ENCODE results near the gene SMIM41.

The SMIM41 gene

GRCh38 chr12:52147367-52147963 is 68.0 kb downstream of the SMIM41 start:
- DNase-seq (ENCODE audit: low read depth): peak; percentile 96

- no peak for DNase-seq (ENCODE audit: low read depth)
These were observed 68.5 kb downstream of the SMIM41 start for GRCh38 chr12:52147964-52148463.

GRCh38 chr12:52148464-52149181 is 69.1 kb downstream of the SMIM41 start:
- DNase-seq (ENCODE audit: low read depth): no peak

- DNase-seq (ENCODE audit: low read depth): no peak
These were observed 69.7 kb downstream of the SMIM41 start for GRCh38 chr12:52149182-52149641.

- no peak for DNase-seq (ENCODE audit: low read depth)
These were observed 70.2 kb downstream of the SMIM41 start for GRCh38 chr12:52149651-52150241.

- DNase-seq (ENCODE audit: low read depth): no peak
These were observed 71.8 kb downstream of the SMIM41 start for GRCh38 chr12:52151153-52151836.

GRCh38 chr12:52151837-52152783 is 72.6 kb downstream of the SMIM41 start:
- DNase-seq (ENCODE audit: low read depth): no peak

GRCh38 chr12:52152905-52153317 is 73.4 kb downstream of the SMIM41 start:
- DNase-seq (ENCODE audit: low read depth): no peak

- no peak for DNase-seq (ENCODE audit: low read depth)
These were observed 75.8 kb downstream of the SMIM41 start for GRCh38 chr12:52155048-52155868.

- no peak for DNase-seq (ENCODE audit: low read depth)
These were observed 76.8 kb downstream of the SMIM41 start for GRCh38 chr12:52156311-52156710.

- no peak for DNase-seq (ENCODE audit: low read depth)
These were observed 77.5 kb downstream of the SMIM41 start for GRCh38 chr12:52156757-52157565.

- no peak for DNase-seq (ENCODE audit: low read depth)
These were observed 78.2 kb downstream of the SMIM41 start for GRCh38 chr12:52157566-52158150.
